D721Med (cell line): ENCODE data around the gene IMMT.

Experiments used
- DNase-seq: peaks from one replicate; pipeline ENCODE4 v3.0.0; 2011; ENCODE audit warnings: low spot score; ENCODE audit not compliant: insufficient read length
- FAIRE-seq: peaks from 2 replicates; lab custom pipeline; 2011; peaks lifted over from hg19 to GRCh38; lab: Jason Lieb, UNC
- CTCF ChIP-seq: IDR thresholded peaks from 2 replicates; pipeline ENCODE4 v1.5.1; 2012; ENCODE audit warnings: mild to moderate bottlenecking, control low read depth; ENCODE audit not compliant: insufficient read depth; ENCODE audit errors: missing control alignments

IMMT gene

GRCh38 chr2:86239326-86239725 lies 44.1 kb upstream of the IMMT start:
- TF ChIP-seq CTCF: no peak
- DNase-seq (no peak), FAIRE-seq (no peak)

GRCh38 chr2:86238354-86238753 lies 43.1 kb upstream of the IMMT start:
- DNase-seq (no peak), FAIRE-seq (no peak)
- TF ChIP-seq CTCF: no peak

- FAIRE-seq (no peak), DNase-seq (no peak)
- no peak for TF ChIP-seq CTCF
These were observed 41.9 kb upstream of the IMMT start for GRCh38 chr2:86237172-86237571.

- no peak for TF ChIP-seq CTCF
These were observed 40.1 kb upstream of the IMMT start for GRCh38 chr2:86235196-86235980.

GRCh38 chr2:86234563-86235131 lies 39.4 kb upstream of the IMMT start:
- FAIRE-seq: no peak
- no peak for TF ChIP-seq CTCF

More at GRCh38 chr2:86235196-86235980, 40.1 kb upstream of the IMMT start:
- DNase-seq (no peak), FAIRE-seq (no peak)

GRCh38 chr2:86233436-86233835 lies 38.2 kb upstream of the IMMT start:
- no peak for FAIRE-seq
- DNase-seq: no peak
- TF ChIP-seq CTCF: no peak

More at GRCh38 chr2:86234563-86235131, 39.4 kb upstream of the IMMT start:
- DNase-seq: no peak

GRCh38 chr2:86232910-86233309 lies 37.6 kb upstream of the IMMT start:
- TF ChIP-seq CTCF: no peak
- DNase-seq (no peak), FAIRE-seq (no peak)
